ENCODE measurements around the gene RNU6-1. TPM values are rescaled to one million over a fixed set of nuclear protein-coding genes. Genes with fewer than 3 reads are reported as not detected.

The RNU6-1 gene
- total and polyA plus RNA-seq, 7 donors = not detected

Small RNA genes within 50 kb of the gene (small RNA-seq; reads per million reads assigned to genes)
- gene RNU6-1 = 0 reads per million in 3 donors

Other genes with a start within 250 kb of the RNU6-1 start
- 1 to 10 TPM in 2 of 4 donors, under 1 TPM in 1, not detected in 1; 0.99 to 1.6 (median 1.1) TPM for gene SKOR1, start 14.5 kb downstream of the RNU6-1 start, total RNA-seq
- under 1 TPM in 1 of 3 donors, not detected in 2; 0.25 TPM for gene SKOR1, start 14.5 kb downstream of the RNU6-1 start, polyA plus RNA-seq
- 10 to 100 TPM; 55.9 to 75.4 (median 66.9) TPM for gene PIAS1, start 214.3 kb upstream of the RNU6-1 start, total RNA-seq
- gene PIAS1, start 214.3 kb upstream of the RNU6-1 start, polyA plus RNA-seq = 10 to 100 TPM in 1 of 3 donors, 1 to 10 TPM in 2; 7.2 to 11.8 (median 7.9) TPM

All from sigmoid colon (tissue), 7 donors.